SK-N-SH treated with all-trans-retinoic acid at 6 μM for 48 hours (cell line): ENCODE results near the gene CLEC4A.

Experiments used
- CREB5 ChIP-seq: fragments of 250-450 bp; sonication (Bioruptor Pico); IDR thresholded peaks from 2 replicates; pipeline ENCODE4 v1.5.1; 2020; ENCODE audit warnings: low read depth, mild to moderate bottlenecking, moderate library complexity
- CSRNP3 ChIP-seq: fragments of 250-450 bp; sonication (Bioruptor Pico); IDR thresholded peaks from 2 replicates; pipeline ENCODE4 v1.5.1; 2021; ENCODE audit warnings: mild to moderate bottlenecking, moderate library complexity
- OSR1 ChIP-seq: fragments of 250-450 bp; sonication (Bioruptor Pico); IDR thresholded peaks from 2 replicates; pipeline ENCODE4 v1.8.0; 2022; ENCODE audit warnings: moderate library complexity, mild to moderate bottlenecking, inconsistent platforms
- PATZ1 ChIP-seq: fragments of 250-450 bp; sonication (Bioruptor Pico); IDR thresholded peaks from 2 replicates; pipeline ENCODE4 v1.8.0; 2020; ENCODE audit warnings: mild to moderate bottlenecking, moderate library complexity, borderline replicate concordance
- POU6F1 ChIP-seq: fragments of 250-450 bp; sonication (Bioruptor Pico); IDR thresholded peaks from 2 replicates; pipeline ENCODE4 v1.8.0; 2021; ENCODE audit warnings: low read depth, mild to moderate bottlenecking, moderate library complexity, borderline replicate concordance
- PPARA ChIP-seq: fragments of 250-450 bp; sonication (Bioruptor Pico); IDR thresholded peaks from 2 replicates; pipeline ENCODE4 v1.5.0; 2020; ENCODE audit warnings: mild to moderate bottlenecking, borderline replicate concordance
- TSHZ2 ChIP-seq: fragments of 250-450 bp; sonication (Bioruptor Pico); IDR thresholded peaks from 2 replicates; pipeline ENCODE4 v1.5.0; 2020; ENCODE audit warnings: mild to moderate bottlenecking, moderate library complexity
- ZFP3 ChIP-seq: fragments of 250-450 bp; sonication (Bioruptor Pico); IDR thresholded peaks from 2 replicates; pipeline ENCODE4 v1.5.0; 2020; ENCODE audit warnings: mild to moderate bottlenecking, moderate library complexity

- no peak for TF ChIP-seq POU6F1 (CRISPR knock-in tag)
- no peak for TF ChIP-seq TSHZ2 (CRISPR knock-in tag)
- TF ChIP-seq PATZ1 (CRISPR knock-in tag): no peak
- no peak for TF ChIP-seq OSR1 (CRISPR knock-in tag)
- no peak for TF ChIP-seq CREB5 (CRISPR knock-in tag)
- TF ChIP-seq PPARA: no peak
- TF ChIP-seq ZFP3: no peak
- TF ChIP-seq CSRNP3 (CRISPR knock-in tag): no peak
Measured at GRCh38 chr12:8157484-8158198, 34.2 kb downstream of the CLEC4A start.
